ENCODE data around the gene GABRB1. TPM values are rescaled to one million over a fixed set of nuclear protein-coding genes. Genes with fewer than 3 reads are reported as not detected.
"Not testable (repeated sequence)": the region's sequence is repeated elsewhere in the genome, so short reads cannot be mapped to it uniquely, and the experiment has no call there.

Gene GABRB1
- total RNA-seq, 2 donors from 2014 or later = not detected

DNA sequence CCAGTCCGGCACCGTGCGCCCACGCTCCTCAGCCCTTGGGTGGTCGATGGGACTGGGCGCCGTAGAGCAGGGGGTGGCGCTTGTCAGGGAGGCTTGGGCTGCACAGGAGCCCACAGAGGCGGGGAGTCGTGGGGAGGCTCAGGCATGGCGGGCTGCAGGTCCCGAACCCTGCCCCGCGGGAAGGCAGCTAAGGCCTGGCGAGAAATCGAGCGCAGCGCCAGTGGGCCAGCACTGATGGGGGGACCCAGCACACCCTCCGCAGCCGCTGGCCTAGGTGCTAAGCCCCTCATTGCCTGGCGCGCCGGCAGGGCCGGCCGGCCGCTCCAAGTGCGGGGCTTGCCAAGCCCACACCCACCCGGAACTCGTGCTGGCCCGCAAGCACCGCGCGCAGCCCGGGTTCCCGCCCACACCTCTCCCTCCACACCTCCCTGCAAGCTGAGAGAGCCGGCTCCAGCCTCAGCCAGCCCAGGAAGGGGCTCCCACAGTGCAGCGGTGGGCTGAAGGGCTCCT is 346.7 kb downstream of the GABRB1 start:
- H3K4me3 Mint-ChIP-seq = not testable (repeated sequence)

DNA sequence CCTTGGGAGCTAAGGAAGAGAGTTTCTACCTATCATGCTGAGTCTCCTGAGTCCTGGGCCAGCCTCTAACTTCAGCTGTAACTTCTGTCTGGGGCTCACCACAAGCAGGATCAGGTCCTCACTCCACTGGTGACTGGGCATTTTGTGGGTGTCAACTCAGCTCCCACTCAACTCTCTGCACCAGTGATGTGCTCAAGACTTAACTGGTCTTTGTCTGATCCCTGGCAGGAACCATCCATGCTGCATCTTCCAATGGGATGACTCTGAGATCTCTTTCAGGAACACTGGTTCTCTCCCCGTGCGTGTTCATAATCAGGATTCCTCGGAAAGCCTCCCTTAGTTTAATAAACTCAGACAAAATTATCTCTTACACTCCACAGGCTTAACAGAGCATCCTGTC is 349.8 kb downstream of the GABRB1 start:
- no peak for ATAC-seq
- Mint-ChIP-seq H3K27me3 (peaks cover 31% of the 10 kb centered on the region), H3K4me3 (no peak overlapping the region), H3K27ac (no peak overlapping the region), H3K4me1 (no peaks in the 10 kb centered on the region), H3K36me3 (ENCODE audit: low read depth) (no peaks in the 10 kb centered on the region)
- no peak for DNase-seq
- H3K9me3 ChIP-seq (ENCODE audit: control insufficient read depth, low read length, poor library complexity, severe bottlenecking) = no peaks in the 10 kb centered on the region

More for the DNA sequence above, 346.7 kb downstream of the GABRB1 start:
- not testable (repeated sequence) for DNase-seq; H3K36me3 Mint-ChIP-seq (ENCODE audit: low read depth); H3K27ac Mint-ChIP-seq; ATAC-seq; H3K9me3 ChIP-seq (ENCODE audit: control insufficient read depth, low read length, poor library complexity, severe bottlenecking); H3K4me1 Mint-ChIP-seq
- peaks cover 39% of the 10 kb centered on the region for H3K27me3 Mint-ChIP-seq

DNA sequence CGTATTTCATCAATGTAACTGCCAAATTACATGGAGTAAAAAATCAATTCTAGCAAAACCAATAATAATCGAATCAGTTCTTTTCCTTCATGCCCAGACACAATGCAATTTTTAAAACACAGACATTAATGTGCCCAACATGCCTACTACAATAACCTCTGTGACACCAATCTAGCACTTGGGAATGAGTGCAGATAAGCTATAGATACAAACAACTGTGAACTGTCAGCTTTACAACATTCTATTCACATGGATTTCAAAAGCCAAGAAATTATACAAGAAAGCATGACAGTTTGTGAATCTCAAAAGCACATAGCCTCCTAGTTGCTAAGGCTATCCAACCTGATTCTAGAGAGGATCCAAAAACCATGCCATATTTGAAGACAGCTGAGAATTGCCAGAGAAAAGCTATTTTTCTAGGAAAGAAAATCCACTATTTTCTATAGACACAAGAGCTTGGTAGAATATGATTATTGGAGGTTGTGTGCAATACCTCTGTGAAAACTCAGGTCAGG is 351.5 kb downstream of the GABRB1 start:
- no peaks in the 10 kb centered on the region for H3K9me3 ChIP-seq (ENCODE audit: control insufficient read depth, low read length, poor library complexity, severe bottlenecking)
- no peak for DNase-seq
- Mint-ChIP-seq H3K4me3 (no peak overlapping the region), H3K4me1 (no peaks in the 10 kb centered on the region), H3K27me3 (peaks cover 35% of the 10 kb centered on the region), H3K36me3 (ENCODE audit: low read depth) (no peaks in the 10 kb centered on the region), H3K27ac (no peak overlapping the region)
- ATAC-seq = no peak

- no peak for DNase-seq
Measured at GRCh38 chr4:47383829-47384427, 352.6 kb downstream of the GABRB1 start.

DNA sequence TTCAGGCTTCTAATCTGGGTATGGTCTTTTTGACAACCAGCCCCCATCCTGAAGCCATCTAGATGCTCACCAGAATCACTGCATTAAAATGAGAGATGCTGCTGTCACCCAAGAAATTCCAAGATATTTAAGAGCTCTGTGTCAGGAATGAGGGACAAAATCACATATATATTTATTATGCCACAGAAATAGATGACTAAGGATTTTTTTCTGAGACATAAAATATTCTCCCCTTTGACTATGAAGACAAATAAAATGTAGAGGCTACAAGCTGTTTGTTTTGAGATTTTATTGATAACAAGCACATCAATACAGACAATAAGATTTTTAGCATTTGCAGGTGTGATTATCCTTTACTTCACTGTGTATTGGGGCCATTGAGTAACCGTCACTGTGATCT is 354.8 kb downstream of the GABRB1 start:
- Mint-ChIP-seq H3K4me1 (no peaks in the 10 kb centered on the region), H3K27me3 (peaks cover 35% of the 10 kb centered on the region), H3K27ac (no peak overlapping the region), H3K4me3 (no peak overlapping the region), H3K36me3 (ENCODE audit: low read depth) (no peaks in the 10 kb centered on the region)
- no peak for DNase-seq
- H3K9me3 ChIP-seq (ENCODE audit: control insufficient read depth, low read length, poor library complexity, severe bottlenecking) = no peaks in the 10 kb centered on the region
- ATAC-seq = no peak

More at GRCh38 chr4:47383829-47384427, 352.6 kb downstream of the GABRB1 start:
- H3K4me1 Mint-ChIP-seq = no peaks in the 10 kb centered on the region
- no peak overlapping the region for H3K27ac Mint-ChIP-seq
- ATAC-seq = no peak
- H3K27me3 Mint-ChIP-seq = peaks cover 35% of the 10 kb centered on the region
- H3K9me3 ChIP-seq (ENCODE audit: control insufficient read depth, low read length, poor library complexity, severe bottlenecking) = no peaks in the 10 kb centered on the region
- H3K4me3 Mint-ChIP-seq = no peak overlapping the region
- no peaks in the 10 kb centered on the region for H3K36me3 Mint-ChIP-seq (ENCODE audit: low read depth)

GRCh38 chr4:47386561-47387235 is 355.3 kb downstream of the GABRB1 start:
- no peaks in the 10 kb centered on the region for H3K4me1 Mint-ChIP-seq
- no peak overlapping the region for H3K27ac Mint-ChIP-seq
- no peak for DNase-seq
- H3K36me3 Mint-ChIP-seq (ENCODE audit: low read depth) = no peaks in the 10 kb centered on the region
- no peak for ATAC-seq
- peaks cover 31% of the 10 kb centered on the region for H3K27me3 Mint-ChIP-seq
- no peaks in the 10 kb centered on the region for H3K9me3 ChIP-seq (ENCODE audit: control insufficient read depth, low read length, poor library complexity, severe bottlenecking)
- H3K4me3 Mint-ChIP-seq = no peak overlapping the region

DNA sequence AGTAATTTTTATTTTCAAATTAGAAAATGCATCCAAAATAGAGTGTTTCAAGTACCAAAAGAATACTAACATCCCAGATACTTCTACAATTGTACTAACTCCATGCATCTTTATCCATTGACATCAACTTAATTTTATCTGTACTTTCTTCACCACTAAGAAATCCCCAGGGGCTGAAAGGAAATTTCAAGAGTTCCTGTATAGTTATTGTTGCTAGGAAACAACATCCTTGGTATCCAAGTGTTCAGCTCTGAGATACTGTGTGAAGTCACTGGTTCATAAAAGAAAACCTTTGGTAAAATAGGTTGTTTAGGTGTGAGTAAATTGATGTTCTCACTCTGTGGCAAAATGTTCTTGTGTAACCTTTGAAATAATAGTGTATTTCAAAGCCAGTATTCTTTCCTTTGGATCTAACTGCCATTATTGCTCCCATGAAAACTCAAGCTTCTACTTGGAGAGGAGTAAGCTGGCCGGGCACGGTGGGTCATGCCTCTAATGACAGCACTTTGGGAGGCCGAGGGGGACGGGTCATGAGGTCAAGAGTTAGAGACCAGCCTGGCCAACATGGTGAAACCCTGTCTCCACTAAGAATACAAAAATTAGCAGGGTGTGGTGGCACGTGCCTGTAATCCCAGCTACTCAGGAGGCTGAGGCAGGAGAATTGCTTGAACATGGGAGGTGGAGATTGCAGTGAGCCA is 359.2 kb downstream of the GABRB1 start:
- no peak overlapping the region for H3K4me3 Mint-ChIP-seq
- H3K27ac Mint-ChIP-seq = no peak overlapping the region
- no peak for DNase-seq
- H3K27me3 Mint-ChIP-seq = peaks cover 29% of the 10 kb centered on the region
- no peak for ATAC-seq
- H3K4me1 Mint-ChIP-seq = peaks cover 2% of the 10 kb centered on the region
- H3K36me3 Mint-ChIP-seq (ENCODE audit: low read depth) = peaks cover 2% of the 10 kb centered on the region
- no peaks in the 10 kb centered on the region for H3K9me3 ChIP-seq (ENCODE audit: control insufficient read depth, low read length, poor library complexity, severe bottlenecking)

DNA sequence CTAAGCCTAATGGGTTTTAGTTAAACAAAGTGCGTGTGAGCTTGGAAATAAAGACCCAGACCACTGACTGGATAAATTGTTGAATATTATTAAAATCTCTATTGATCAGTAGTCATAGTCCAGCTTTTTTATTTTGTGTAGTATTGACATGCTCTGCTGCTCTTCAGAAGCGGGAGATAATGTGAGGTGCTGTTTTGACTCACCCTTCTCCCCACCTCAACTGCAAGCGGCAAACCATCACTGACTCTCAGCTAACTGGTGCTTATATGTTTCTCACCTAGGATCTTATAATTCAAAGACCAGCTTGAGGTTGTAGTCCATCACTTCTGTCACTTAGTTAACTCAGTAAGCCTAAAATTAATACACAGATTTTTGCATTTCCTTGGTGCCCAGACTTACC is 359.9 kb downstream of the GABRB1 start:
- Mint-ChIP-seq H3K4me1 (peaks cover 2% of the 10 kb centered on the region), H3K27me3 (peaks cover 24% of the 10 kb centered on the region), H3K36me3 (ENCODE audit: low read depth) (peaks cover 2% of the 10 kb centered on the region), H3K27ac (no peak overlapping the region), H3K4me3 (no peak overlapping the region)
- ATAC-seq (no peak), DNase-seq (no peak)
- no peaks in the 10 kb centered on the region for H3K9me3 ChIP-seq (ENCODE audit: control insufficient read depth, low read length, poor library complexity, severe bottlenecking)

DNA sequence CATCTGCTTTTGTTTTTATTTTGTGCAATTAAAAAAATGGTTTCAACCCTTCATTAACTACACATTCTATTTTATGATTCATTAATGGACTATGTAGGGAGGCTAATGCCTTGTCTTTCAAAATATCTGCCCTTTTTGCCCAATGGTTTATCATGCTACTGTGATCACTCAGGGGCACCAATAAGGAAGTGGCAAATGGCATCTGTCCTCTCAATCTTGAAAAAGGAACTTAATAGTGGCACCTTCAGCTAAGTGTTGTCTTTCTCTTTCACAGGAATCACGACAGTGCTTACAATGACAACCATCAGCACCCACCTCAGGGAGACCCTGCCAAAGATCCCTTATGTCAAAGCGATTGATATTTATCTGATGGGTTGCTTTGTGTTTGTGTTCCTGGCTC is 375.0 kb downstream of the GABRB1 start:
- H3K9me3 ChIP-seq (ENCODE audit: control insufficient read depth, low read length, poor library complexity, severe bottlenecking) = no peaks in the 10 kb centered on the region
- ATAC-seq (no peak), DNase-seq (no peak)
- H3K4me3 Mint-ChIP-seq = no peak overlapping the region
- H3K27me3 Mint-ChIP-seq = peaks cover 53% of the 10 kb centered on the region
- H3K4me1 Mint-ChIP-seq = peaks cover 4% of the 10 kb centered on the region
- peaks cover 4% of the 10 kb centered on the region for H3K36me3 Mint-ChIP-seq (ENCODE audit: low read depth)
- H3K27ac Mint-ChIP-seq = no peak overlapping the region

DNA sequence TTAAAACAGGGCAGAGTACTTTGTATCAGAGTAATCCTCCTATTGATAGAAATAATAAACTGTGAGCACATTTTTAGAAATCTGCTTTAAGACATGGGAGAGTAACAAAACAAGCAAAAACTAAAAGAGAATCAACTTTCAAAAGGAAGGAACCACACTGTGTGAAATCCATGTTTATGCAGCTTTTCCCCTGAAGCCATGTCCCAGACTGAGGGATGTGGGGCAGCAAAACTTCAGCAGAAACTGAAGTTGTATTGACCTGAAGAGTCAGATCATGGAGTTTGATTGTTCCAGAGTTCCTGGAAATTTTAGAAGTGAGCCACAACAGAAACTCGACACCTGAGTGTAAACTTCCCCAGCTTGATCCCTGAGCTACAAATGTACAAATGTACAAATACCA is 378.9 kb downstream of the GABRB1 start:
- H3K27me3 Mint-ChIP-seq = peaks cover 54% of the 10 kb centered on the region
- ATAC-seq (no peak), DNase-seq (no peak)
- no peak overlapping the region for H3K4me3 Mint-ChIP-seq
- peaks cover 4% of the 10 kb centered on the region for H3K36me3 Mint-ChIP-seq (ENCODE audit: low read depth)
- no peaks in the 10 kb centered on the region for H3K9me3 ChIP-seq (ENCODE audit: control insufficient read depth, low read length, poor library complexity, severe bottlenecking)
- H3K4me1 Mint-ChIP-seq = peaks cover 9% of the 10 kb centered on the region
- peak overlapping the region; percentile 61 for H3K27ac Mint-ChIP-seq

- H3K36me3 Mint-ChIP-seq (ENCODE audit: low read depth) = peaks cover 2% of the 10 kb centered on the region
- H3K4me3 Mint-ChIP-seq = no peak overlapping the region
- peaks cover 7% of the 10 kb centered on the region for H3K4me1 Mint-ChIP-seq
- no peaks in the 10 kb centered on the region for H3K9me3 ChIP-seq (ENCODE audit: control insufficient read depth, low read length, poor library complexity, severe bottlenecking)
- ATAC-seq = no peak
- DNase-seq = no peak
- H3K27me3 Mint-ChIP-seq = peaks cover 56% of the 10 kb centered on the region
- H3K27ac Mint-ChIP-seq = no peak overlapping the region
Measured at GRCh38 chr4:47413521-47413920, 382.2 kb downstream of the GABRB1 start.

GRCh38 chr4:47415719-47416118 is 384.4 kb downstream of the GABRB1 start:
- H3K9me3 ChIP-seq (ENCODE audit: control insufficient read depth, low read length, poor library complexity, severe bottlenecking) = no peaks in the 10 kb centered on the region
- Mint-ChIP-seq H3K4me1 (peaks cover 5% of the 10 kb centered on the region), H3K27me3 (peaks cover 45% of the 10 kb centered on the region), H3K27ac (no peak overlapping the region), H3K36me3 (ENCODE audit: low read depth) (no peaks in the 10 kb centered on the region), H3K4me3 (no peak overlapping the region)
- no peak for DNase-seq
- ATAC-seq = no peak

GRCh38 chr4:47418147-47418546 is 386.8 kb downstream of the GABRB1 start:
- H3K36me3 Mint-ChIP-seq (ENCODE audit: low read depth) = peaks cover 4% of the 10 kb centered on the region
- H3K9me3 ChIP-seq (ENCODE audit: control insufficient read depth, low read length, poor library complexity, severe bottlenecking) = no peaks in the 10 kb centered on the region
- ATAC-seq (no peak), DNase-seq (no peak)
- H3K27me3 Mint-ChIP-seq = peaks cover 54% of the 10 kb centered on the region
- no peak overlapping the region for H3K27ac Mint-ChIP-seq
- no peak overlapping the region for H3K4me3 Mint-ChIP-seq
- H3K4me1 Mint-ChIP-seq = peaks cover 5% of the 10 kb centered on the region
